ENCODE data around the gene CCDC116.

GRCh38 chr22:21624120-21624879 lies 8.3 kb upstream of the CCDC116 start:
- TF ChIP-seq CTCF (conservative IDR thresholded peaks at IDR 0.05) = peak; percentile 83
- no peak; the same call in 1 of the 2 replicates for TF ChIP-seq ZFX (IDR thresholded peaks at IDR 0.05)
